Measurements from ENCODE around the gene SUCO.

The SUCO gene

DNA sequence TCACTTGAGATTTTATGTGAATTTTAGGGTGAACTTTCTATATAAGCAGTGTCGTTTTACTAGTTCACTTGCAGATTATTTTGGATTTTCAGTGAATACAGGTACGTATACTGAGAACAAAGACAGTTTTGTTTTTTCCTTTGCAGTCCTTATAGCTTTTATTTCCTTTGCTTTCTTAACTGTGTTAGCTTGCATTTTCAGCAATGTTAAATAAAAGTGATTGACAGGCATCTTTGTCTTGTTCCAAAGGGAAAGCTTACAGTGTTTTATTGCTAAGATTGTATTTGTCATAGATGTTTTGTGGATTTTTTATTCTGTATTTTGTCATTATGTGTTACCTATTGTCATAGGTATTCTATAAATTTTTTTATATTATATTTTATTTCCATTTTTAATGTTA lies 72.7 kb downstream of the SUCO start:
- Histone ChIP-seq H3K4me3 (ENCODE audit: low read length in 2 of 2) (no peak overlapping the region), H3K9me3 (replicated peaks in 1 of 2; ENCODE audit: control insufficient read depth in 2 of 2, insufficient read depth in 1 of 2, low read depth in 1 of 2, low read length in 2 of 2) (no peaks in the 10 kb centered on the region), H2BK5ac (ENCODE audit: low read length) (no peak overlapping the region), H3K14ac (ENCODE audit: low read length) (no peak overlapping the region), H2AFZ (ENCODE audit: low read length) (no peak overlapping the region), H3K4ac (ENCODE audit: low read length) (no peak overlapping the region), H3K27ac (replicated peaks; ENCODE audit: low read length) (no peak overlapping the region), H3K79me1 (ENCODE audit: low read depth, low read length) (no peaks in the 10 kb centered on the region), H3K4me1 (ENCODE audit: control insufficient read depth in 2 of 2, insufficient read depth in 1 of 2, low read depth in 1 of 2, low read length in 2 of 2) (peaks cover 0 to 1% of the 10 kb centered on the region in 2 donors), H3K23ac (ENCODE audit: low read depth, low read length, poor library complexity) (no peak overlapping the region), H3K18ac (ENCODE audit: low read length) (no peak overlapping the region), H3K9ac (ENCODE audit: low read depth, low read length, poor library complexity) (no peak overlapping the region), H2AK5ac (ENCODE audit: low read depth, low read length) (no peak overlapping the region), H2BK120ac (ENCODE audit: low read depth, low read length) (no peak overlapping the region), H3K36me3 (replicated peaks in 1 of 2; ENCODE audit: control insufficient read depth in 2 of 2, insufficient read depth in 2 of 2, low read length in 2 of 2) (peaks cover 6 to 81% of the 10 kb centered on the region in 2 donors), H4K8ac (ENCODE audit: low read depth, low read length) (no peak overlapping the region), H2BK12ac (ENCODE audit: low read length) (no peak overlapping the region), H4K91ac (ENCODE audit: low read depth, low read length, poor library complexity) (no peak overlapping the region), H2BK15ac (ENCODE audit: low read length) (no peak overlapping the region), H3K4me2 (ENCODE audit: insufficient read depth, low read length, poor library complexity, severe bottlenecking) (no peak overlapping the region), H3K27me3 (ENCODE audit: control insufficient read depth in 3 of 3, insufficient read depth in 3 of 3, low read depth in 1 of 3, low read length in 3 of 3) (no peaks in the 10 kb centered on the region)
- DNase-seq (ENCODE audit: low spot score), result no peak
- no CpG with 5 or more reads among the region's 2 CpGs for WGBS, 2 donors (ENCODE audit: extremely low coverage in 2 of 2, insufficient read length in 2 of 2, insufficient replicate concordance in 1 of 2)

DNA sequence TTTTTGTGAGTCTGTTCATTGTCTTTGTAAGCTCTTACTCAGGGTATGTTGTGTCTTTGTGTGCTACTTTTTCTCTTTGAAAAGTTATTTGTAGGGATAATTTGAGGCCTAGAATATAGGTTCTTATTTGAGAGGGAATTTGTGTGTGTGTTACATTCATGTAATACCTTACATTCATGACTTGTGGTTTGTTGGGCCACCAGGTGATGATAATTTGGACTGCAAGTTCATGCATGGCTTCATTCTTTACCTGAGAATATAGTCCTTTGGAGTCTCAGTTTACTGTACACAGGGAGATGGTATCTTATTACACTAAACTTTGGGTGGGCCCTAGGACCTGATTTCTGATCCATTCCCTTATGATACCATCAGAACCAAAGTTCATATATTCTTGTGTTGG lies 74.2 kb downstream of the SUCO start:
- no peak overlapping the region for H2BK15ac ChIP-seq (ENCODE audit: low read length)
- no peak overlapping the region for H3K4ac ChIP-seq (ENCODE audit: low read length)
- H3K14ac ChIP-seq (ENCODE audit: low read length), result no peak overlapping the region
- H2BK5ac ChIP-seq (ENCODE audit: low read length), result no peak overlapping the region
- no peaks in the 10 kb centered on the region for H3K9me3 ChIP-seq (replicated peaks in 1 of 2; ENCODE audit: control insufficient read depth in 2 of 2, insufficient read depth in 1 of 2, low read depth in 1 of 2, low read length in 2 of 2)
- H3K18ac ChIP-seq (ENCODE audit: low read length), result no peak overlapping the region
- no peak overlapping the region for H2AK5ac ChIP-seq (ENCODE audit: low read depth, low read length)
- peaks cover 6 to 81% of the 10 kb centered on the region in 2 donors for H3K36me3 ChIP-seq (replicated peaks in 1 of 2; ENCODE audit: control insufficient read depth in 2 of 2, insufficient read depth in 2 of 2, low read length in 2 of 2)
- H4K91ac ChIP-seq (ENCODE audit: low read depth, low read length, poor library complexity), result no peak overlapping the region
- H3K4me2 ChIP-seq (ENCODE audit: insufficient read depth, low read length, poor library complexity, severe bottlenecking), result no peak overlapping the region
- no peaks in the 10 kb centered on the region for H3K79me1 ChIP-seq (ENCODE audit: low read depth, low read length)
- H3K27ac ChIP-seq (replicated peaks; ENCODE audit: low read length), result no peak overlapping the region
- no peak for DNase-seq (ENCODE audit: low spot score)
- no peak overlapping the region for H3K23ac ChIP-seq (ENCODE audit: low read depth, low read length, poor library complexity)
- peaks cover 0 to 1% of the 10 kb centered on the region in 2 donors for H3K4me1 ChIP-seq (ENCODE audit: control insufficient read depth in 2 of 2, insufficient read depth in 1 of 2, low read depth in 1 of 2, low read length in 2 of 2)
- no peak overlapping the region for H2AFZ ChIP-seq (ENCODE audit: low read length)
- H2BK12ac ChIP-seq (ENCODE audit: low read length), result no peak overlapping the region
- no peak overlapping the region for H3K9ac ChIP-seq (ENCODE audit: low read depth, low read length, poor library complexity)
- H2BK120ac ChIP-seq (ENCODE audit: low read depth, low read length), result no peak overlapping the region
- no peak overlapping the region for H4K8ac ChIP-seq (ENCODE audit: low read depth, low read length)
- no peaks in the 10 kb centered on the region for H3K27me3 ChIP-seq (ENCODE audit: control insufficient read depth in 3 of 3, insufficient read depth in 3 of 3, low read depth in 1 of 3, low read length in 3 of 3)
- H3K4me3 ChIP-seq (ENCODE audit: low read length in 2 of 2), result no peak overlapping the region

- Histone ChIP-seq H3K4me2 (ENCODE audit: insufficient read depth, low read length, poor library complexity, severe bottlenecking) (no peak overlapping the region), H2AK5ac (ENCODE audit: low read depth, low read length) (no peak overlapping the region)
- no peak for DNase-seq (ENCODE audit: low spot score)
Measured at GRCh38 chr1:172608098-172608601, 75.2 kb downstream of the SUCO start.

DNA sequence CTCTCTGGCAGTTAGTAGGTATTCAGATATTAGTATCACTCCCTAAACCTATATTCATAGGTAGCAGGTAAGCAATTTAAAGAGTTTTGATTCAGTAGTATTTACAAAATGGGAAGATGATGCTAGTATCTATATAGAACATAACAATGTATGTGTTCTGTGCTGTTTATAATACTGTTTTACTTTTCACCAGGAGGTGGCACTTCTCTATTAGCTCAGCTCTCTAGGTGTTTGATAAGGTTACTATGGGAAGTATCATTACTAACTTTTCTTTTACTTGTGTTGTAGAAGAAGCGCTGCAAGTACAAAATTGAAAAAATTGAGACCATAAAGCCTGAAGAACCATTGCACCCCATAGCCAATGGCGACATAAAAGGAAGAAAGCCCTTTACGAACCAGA lies 76.6 kb downstream of the SUCO start:
- no CpG with 5 or more reads among the region's 3 CpGs for WGBS, 2 donors (ENCODE audit: extremely low coverage in 2 of 2, insufficient read length in 2 of 2, insufficient replicate concordance in 1 of 2)
- no peak overlapping the region for H2BK5ac ChIP-seq (ENCODE audit: low read length)
- H3K27me3 ChIP-seq (ENCODE audit: control insufficient read depth in 3 of 3, insufficient read depth in 3 of 3, low read depth in 1 of 3, low read length in 3 of 3), result no peaks in the 10 kb centered on the region
- H3K36me3 ChIP-seq (replicated peaks in 1 of 2; ENCODE audit: control insufficient read depth in 2 of 2, insufficient read depth in 2 of 2, low read length in 2 of 2), result peaks cover 6 to 61% of the 10 kb centered on the region in 2 donors
- DNase-seq (ENCODE audit: low spot score), result no peak
- no peak overlapping the region for H3K18ac ChIP-seq (ENCODE audit: low read length)
- H3K9me3 ChIP-seq (replicated peaks in 1 of 2; ENCODE audit: control insufficient read depth in 2 of 2, insufficient read depth in 1 of 2, low read depth in 1 of 2, low read length in 2 of 2), result no peaks in the 10 kb centered on the region
- H2BK120ac ChIP-seq (ENCODE audit: low read depth, low read length), result no peak overlapping the region
- no peak overlapping the region for H3K27ac ChIP-seq (replicated peaks; ENCODE audit: low read length)
- no peak overlapping the region for H3K23ac ChIP-seq (ENCODE audit: low read depth, low read length, poor library complexity)
- H2AFZ ChIP-seq (ENCODE audit: low read length), result no peak overlapping the region
- no peak overlapping the region for H2BK12ac ChIP-seq (ENCODE audit: low read length)
- H3K4me3 ChIP-seq (ENCODE audit: low read length in 2 of 2), result no peak overlapping the region
- H4K91ac ChIP-seq (ENCODE audit: low read depth, low read length, poor library complexity), result no peak overlapping the region
- H4K8ac ChIP-seq (ENCODE audit: low read depth, low read length), result no peak overlapping the region
- no peak overlapping the region for H3K4me2 ChIP-seq (ENCODE audit: insufficient read depth, low read length, poor library complexity, severe bottlenecking)
- H3K9ac ChIP-seq (ENCODE audit: low read depth, low read length, poor library complexity), result no peak overlapping the region
- H2AK5ac ChIP-seq (ENCODE audit: low read depth, low read length), result no peak overlapping the region
- H3K79me1 ChIP-seq (ENCODE audit: low read depth, low read length), result no peaks in the 10 kb centered on the region
- H2BK15ac ChIP-seq (ENCODE audit: low read length), result no peak overlapping the region
- H3K4me1 ChIP-seq (ENCODE audit: control insufficient read depth in 2 of 2, insufficient read depth in 1 of 2, low read depth in 1 of 2, low read length in 2 of 2), result peaks cover 0 to 1% of the 10 kb centered on the region in 2 donors
- H3K4ac ChIP-seq (ENCODE audit: low read length), result no peak overlapping the region
- no peak overlapping the region for H3K14ac ChIP-seq (ENCODE audit: low read length)

More at GRCh38 chr1:172608098-172608601, 75.2 kb downstream of the SUCO start:
- Histone ChIP-seq H3K23ac (ENCODE audit: low read depth, low read length, poor library complexity) (no peak overlapping the region), H3K79me1 (ENCODE audit: low read depth, low read length) (no peaks in the 10 kb centered on the region), H3K9me3 (replicated peaks in 1 of 2; ENCODE audit: control insufficient read depth in 2 of 2, insufficient read depth in 1 of 2, low read depth in 1 of 2, low read length in 2 of 2) (no peaks in the 10 kb centered on the region), H3K4ac (ENCODE audit: low read length) (no peak overlapping the region), H3K18ac (ENCODE audit: low read length) (no peak overlapping the region), H2AFZ (ENCODE audit: low read length) (no peak overlapping the region), H3K36me3 (replicated peaks in 1 of 2; ENCODE audit: control insufficient read depth in 2 of 2, insufficient read depth in 2 of 2, low read length in 2 of 2) (peaks cover 6 to 75% of the 10 kb centered on the region in 2 donors), H2BK120ac (ENCODE audit: low read depth, low read length) (no peak overlapping the region), H3K4me3 (ENCODE audit: low read length in 2 of 2) (no peak overlapping the region), H3K9ac (ENCODE audit: low read depth, low read length, poor library complexity) (no peak overlapping the region), H3K27ac (replicated peaks; ENCODE audit: low read length) (no peak overlapping the region), H4K91ac (ENCODE audit: low read depth, low read length, poor library complexity) (no peak overlapping the region), H3K14ac (ENCODE audit: low read length) (no peak overlapping the region), H2BK15ac (ENCODE audit: low read length) (no peak overlapping the region), H3K27me3 (ENCODE audit: control insufficient read depth in 3 of 3, insufficient read depth in 3 of 3, low read depth in 1 of 3, low read length in 3 of 3) (no peaks in the 10 kb centered on the region), H4K8ac (ENCODE audit: low read depth, low read length) (no peak overlapping the region), H2BK12ac (ENCODE audit: low read length) (no peak overlapping the region), H2BK5ac (ENCODE audit: low read length) (no peak overlapping the region), H3K4me1 (ENCODE audit: control insufficient read depth in 2 of 2, insufficient read depth in 1 of 2, low read depth in 1 of 2, low read length in 2 of 2) (peaks cover 0 to 1% of the 10 kb centered on the region in 2 donors)
- no CpG with 5 or more reads among the region's 4 CpGs for WGBS, 2 donors (ENCODE audit: extremely low coverage in 2 of 2, insufficient read length in 2 of 2, insufficient replicate concordance in 1 of 2)

All from neuronal stem cell (in vitro differentiated cells).